B cell (primary cell): ENCODE data around the gene FAF1.

Experiments used
- CTCF ChIP-seq: fragments of 200-600 bp; IDR thresholded peaks from one replicate; pipeline ENCODE4 v1.8.0; 2022; ENCODE audit warnings: antibody characterized with exemption, mild to moderate bottlenecking
- EZH2 ChIP-seq: IDR thresholded peaks from 2 replicates; pipeline ENCODE4 v1.6.1; 2012; ENCODE audit warnings: borderline replicate concordance, low read depth, mild to moderate bottlenecking, moderate library complexity, low read length; ENCODE audit not compliant: insufficient read depth, poor library complexity, severe bottlenecking

GRCh38 chr1:50873458-50874187 lies 86.4 kb downstream of the FAF1 start:
- TF ChIP-seq CTCF (peak; percentile 91), EZH2 (no peak)
